IMR-90 (cell line): ENCODE measurements around the gene PAGE2B.

ENCODE experiments used
- BHLHE40 ChIP-seq: fragments of 150-350 bp; IDR thresholded peaks from 2 replicates; pipeline ENCODE4 v1.6.1; 2016; ENCODE audit warnings: mild to moderate bottlenecking, low read depth, low read length
- FOS ChIP-seq: fragments of 150-350 bp; IDR thresholded peaks from 2 replicates; pipeline ENCODE4 v1.6.1; 2016; ENCODE audit warnings: low read depth, low read length
- MAFK ChIP-seq: IDR thresholded peaks from 2 replicates; pipeline ENCODE4 v1.6.1; 2012; ENCODE audit warnings: low read depth, low read length, improper control_type of control experiment
- MXI1 ChIP-seq: IDR thresholded peaks from 2 replicates; pipeline ENCODE4 v1.6.1; 2012; ENCODE audit warnings: low read depth, mild to moderate bottlenecking, low read length, moderate library complexity, borderline replicate concordance
- POLR2A ChIP-seq: IDR thresholded peaks from 2 replicates; pipeline ENCODE4 v1.6.1; 2012; ENCODE audit warnings: mild to moderate bottlenecking, low read depth, low read length
- RAD21 ChIP-seq: IDR thresholded peaks from 2 replicates; pipeline ENCODE4 v1.6.1; 2012; ENCODE audit warnings: low read length, improper control_type of control experiment
- RCOR1 ChIP-seq: IDR thresholded peaks from 2 replicates; pipeline ENCODE4 v1.6.1; 2012; ENCODE audit warnings: mild to moderate bottlenecking, low read length, improper control_type of control experiment; ENCODE audit not compliant: insufficient replicate concordance
- SMC3 ChIP-seq: fragments of 150-350 bp; IDR thresholded peaks from 2 replicates; pipeline ENCODE4 v1.6.1; 2016; ENCODE audit warnings: low read depth, mild to moderate bottlenecking, antibody characterized with exemption, low read length, moderate library complexity
- TF ChIP-seq, protein P1 (sequence below): conservative IDR thresholded peaks from 2 replicates; pipeline ENCODE4 v1.5.1; 2012; ENCODE audit warnings: mild to moderate bottlenecking, low read depth, low read length, improper control_type of control experiment
- TF ChIP-seq, protein P2 (sequence below): fragments of 150-350 bp; IDR thresholded peaks from 2 replicates; pipeline ENCODE4 v1.6.1; 2016; ENCODE audit warnings: low read depth, mild to moderate bottlenecking, low read length, moderate library complexity, borderline replicate concordance
- TF ChIP-seq, protein P3 (sequence below): fragments of 150-350 bp; IDR thresholded peaks from 2 replicates; pipeline ENCODE4 v1.6.1; 2017; ENCODE audit warnings: mild to moderate bottlenecking, antibody characterized with exemption, low read length, low read depth

DNA sequence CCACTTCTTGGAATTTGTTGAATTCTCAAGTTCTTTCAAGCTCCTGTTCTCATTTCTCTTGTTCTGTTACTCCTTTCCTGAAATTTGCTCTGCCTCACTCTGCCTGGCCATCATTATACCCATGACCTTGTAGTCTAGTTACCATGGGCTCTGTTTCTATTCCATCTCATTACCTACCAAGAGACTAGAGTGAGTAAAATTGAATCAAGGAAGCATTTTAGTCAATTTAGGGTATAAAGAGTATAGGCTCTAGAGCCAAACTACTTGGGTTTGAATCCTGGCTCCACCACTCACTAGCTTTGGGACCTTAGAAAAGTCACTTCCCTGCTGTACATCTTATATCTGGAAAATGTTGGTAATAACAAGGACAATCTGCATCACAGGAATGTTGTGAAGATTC is 46.2 kb upstream of the PAGE2B start:
- TF ChIP-seq, protein P1, sequence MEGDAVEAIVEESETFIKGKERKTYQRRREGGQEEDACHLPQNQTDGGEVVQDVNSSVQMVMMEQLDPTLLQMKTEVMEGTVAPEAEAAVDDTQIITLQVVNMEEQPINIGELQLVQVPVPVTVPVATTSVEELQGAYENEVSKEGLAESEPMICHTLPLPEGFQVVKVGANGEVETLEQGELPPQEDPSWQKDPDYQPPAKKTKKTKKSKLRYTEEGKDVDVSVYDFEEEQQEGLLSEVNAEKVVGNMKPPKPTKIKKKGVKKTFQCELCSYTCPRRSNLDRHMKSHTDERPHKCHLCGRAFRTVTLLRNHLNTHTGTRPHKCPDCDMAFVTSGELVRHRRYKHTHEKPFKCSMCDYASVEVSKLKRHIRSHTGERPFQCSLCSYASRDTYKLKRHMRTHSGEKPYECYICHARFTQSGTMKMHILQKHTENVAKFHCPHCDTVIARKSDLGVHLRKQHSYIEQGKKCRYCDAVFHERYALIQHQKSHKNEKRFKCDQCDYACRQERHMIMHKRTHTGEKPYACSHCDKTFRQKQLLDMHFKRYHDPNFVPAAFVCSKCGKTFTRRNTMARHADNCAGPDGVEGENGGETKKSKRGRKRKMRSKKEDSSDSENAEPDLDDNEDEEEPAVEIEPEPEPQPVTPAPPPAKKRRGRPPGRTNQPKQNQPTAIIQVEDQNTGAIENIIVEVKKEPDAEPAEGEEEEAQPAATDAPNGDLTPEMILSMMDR, result no peak
- TF ChIP-seq, protein P2, sequence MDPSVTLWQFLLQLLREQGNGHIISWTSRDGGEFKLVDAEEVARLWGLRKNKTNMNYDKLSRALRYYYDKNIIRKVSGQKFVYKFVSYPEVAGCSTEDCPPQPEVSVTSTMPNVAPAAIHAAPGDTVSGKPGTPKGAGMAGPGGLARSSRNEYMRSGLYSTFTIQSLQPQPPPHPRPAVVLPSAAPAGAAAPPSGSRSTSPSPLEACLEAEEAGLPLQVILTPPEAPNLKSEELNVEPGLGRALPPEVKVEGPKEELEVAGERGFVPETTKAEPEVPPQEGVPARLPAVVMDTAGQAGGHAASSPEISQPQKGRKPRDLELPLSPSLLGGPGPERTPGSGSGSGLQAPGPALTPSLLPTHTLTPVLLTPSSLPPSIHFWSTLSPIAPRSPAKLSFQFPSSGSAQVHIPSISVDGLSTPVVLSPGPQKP, result no peak
- no peak for TF ChIP-seq POLR2A
- TF ChIP-seq RCOR1, result no peak
- TF ChIP-seq MXI1, result no peak
- TF ChIP-seq FOS, result no peak
- TF ChIP-seq MAFK, result no peak
- TF ChIP-seq, protein P3, sequence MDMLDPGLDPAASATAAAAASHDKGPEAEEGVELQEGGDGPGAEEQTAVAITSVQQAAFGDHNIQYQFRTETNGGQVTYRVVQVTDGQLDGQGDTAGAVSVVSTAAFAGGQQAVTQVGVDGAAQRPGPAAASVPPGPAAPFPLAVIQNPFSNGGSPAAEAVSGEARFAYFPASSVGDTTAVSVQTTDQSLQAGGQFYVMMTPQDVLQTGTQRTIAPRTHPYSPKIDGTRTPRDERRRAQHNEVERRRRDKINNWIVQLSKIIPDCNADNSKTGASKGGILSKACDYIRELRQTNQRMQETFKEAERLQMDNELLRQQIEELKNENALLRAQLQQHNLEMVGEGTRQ, result no peak
- no peak for TF ChIP-seq BHLHE40
- TF ChIP-seq SMC3, result no peak
- no peak for TF ChIP-seq RAD21
